ENCODE measurements around the gene C3orf85. TPM values are rescaled to one million over a fixed set of nuclear protein-coding genes. Genes with fewer than 3 reads are reported as not detected.

The C3orf85 gene
- polyA plus RNA-seq (not detected in 3 replicates), polyA minus RNA-seq (not detected in 3 replicates)
- polyA plus RNA-seq (2011; ENCODE audit: low read depth), result not detected
- not detected in 2 replicates for polyA plus RNA-seq (2011; cell fraction: cytosol; rRNA removed)
- not detected in 2 replicates for polyA plus RNA-seq (2011; cell fraction: nucleus; rRNA removed)
- not detected in 2 replicates for polyA plus RNA-seq (2012; ENCODE audit: low replicate concordance)
- polyA minus RNA-seq (2011; cell fraction: cytosol; rRNA and poly(A)+ RNA removed), result not detected
- not detected in 2 replicates for polyA minus RNA-seq (2011; cell fraction: nucleus; rRNA and poly(A)+ RNA removed)

GRCh38 chr3:109136523-109136922, at the start of gene C3orf85:
Gene C3orf85, plus strand, starts transcription at chr3:109136719. Its CDS starts 129 bp downstream, at chr3:109136848.
- Histone ChIP-seq H3K27ac (ENCODE audit: control insufficient read depth, insufficient read depth, low read length) (no peak within 1 kb of the TSS), H2AFZ (ENCODE audit: control insufficient read depth, low read length) (no peak within 1 kb of the TSS), H3K27me3 (ENCODE audit: control insufficient read depth, extremely low read depth, insufficient read depth, low read length) (no peaks in the 10 kb centered on the region), H3K4me1 (ENCODE audit: control insufficient read depth, extremely low read depth, insufficient read depth, low read length) (no peaks in the 10 kb centered on the region), H3K4me3 (ENCODE audit: control insufficient read depth in 2 of 3, extremely low read depth in 1 of 3, insufficient read depth in 2 of 3, low read depth in 1 of 3, low read length in 3 of 3) (no peak within 1 kb of the TSS), H3K36me3 (ENCODE audit: control insufficient read depth in 2 of 2, extremely low read depth in 1 of 2, insufficient read depth in 2 of 2, low read length in 2 of 2) (no peaks in the 10 kb centered on the region), H3K79me2 (ENCODE audit: control insufficient read depth, insufficient read depth, low read length) (no peaks in the 10 kb centered on the region), H3K9me1 (ENCODE audit: control insufficient read depth, extremely low read depth, insufficient read depth, low read length) (no peaks in the 10 kb centered on the region), H4K20me1 (ENCODE audit: control insufficient read depth, extremely low read depth, insufficient read depth, low read length) (no peaks in the 10 kb centered on the region), H3K9me3 (ENCODE audit: control insufficient read depth, low read depth, low read length) (no peaks in the 10 kb centered on the region), H3K9ac (ENCODE audit: control insufficient read depth, extremely low read depth, insufficient read depth, low read length) (no peak within 1 kb of the TSS), H3K4me2 (ENCODE audit: control insufficient read depth, extremely low read depth, insufficient read depth, low read depth, low read length) (no peak within 1 kb of the TSS)
- dilution Hi-C loops (cut with MboI; ENCODE audit: extremely low pct_ligation_motif_present, low sequenced_read_pairs), result no loop called here
- FAIRE-seq (no peak), DNase-seq (ENCODE audit: low read depth, low spot score) (no peak)
- TF ChIP-seq EZH2 (IDR thresholded peaks at IDR 0.05; ENCODE audit: low read length) (no peak), CTCF (optimal IDR thresholded peaks at IDR 0.05 in 1 of 3, IDR thresholded peaks at IDR 0.05 in 1 of 3, conservative IDR thresholded peaks at IDR 0.05 in 1 of 3; ENCODE audit: extremely low read depth in 1 of 3, insufficient read depth in 2 of 3, low read length in 3 of 3) (no peak)

GRCh38 chr3:109089265-109089664, 47.3 kb upstream of the C3orf85 start:
- no peaks in the 10 kb centered on the region for H3K9me3 ChIP-seq (ENCODE audit: control insufficient read depth, low read depth, low read length)
- no peak for DNase-seq (ENCODE audit: low read depth, low spot score)

More at GRCh38 chr3:109089265-109089664, 47.3 kb upstream of the C3orf85 start:
- Histone ChIP-seq H3K36me3 (ENCODE audit: control insufficient read depth in 2 of 2, extremely low read depth in 1 of 2, insufficient read depth in 2 of 2, low read length in 2 of 2) (no peaks in the 10 kb centered on the region), H3K4me1 (ENCODE audit: control insufficient read depth, extremely low read depth, insufficient read depth, low read length) (no peaks in the 10 kb centered on the region), H4K20me1 (ENCODE audit: control insufficient read depth, extremely low read depth, insufficient read depth, low read length) (no peaks in the 10 kb centered on the region), H3K27me3 (ENCODE audit: control insufficient read depth, extremely low read depth, insufficient read depth, low read length) (no peaks in the 10 kb centered on the region), H3K9ac (ENCODE audit: control insufficient read depth, extremely low read depth, insufficient read depth, low read length) (no peak overlapping the region), H2AFZ (ENCODE audit: control insufficient read depth, low read length) (no peak overlapping the region), H3K4me3 (ENCODE audit: control insufficient read depth in 2 of 3, extremely low read depth in 1 of 3, insufficient read depth in 2 of 3, low read depth in 1 of 3, low read length in 3 of 3) (no peak overlapping the region), H3K4me2 (ENCODE audit: control insufficient read depth, extremely low read depth, insufficient read depth, low read depth, low read length) (no peak overlapping the region), H3K9me1 (ENCODE audit: control insufficient read depth, extremely low read depth, insufficient read depth, low read length) (no peaks in the 10 kb centered on the region), H3K27ac (ENCODE audit: control insufficient read depth, insufficient read depth, low read length) (no peak overlapping the region), H3K79me2 (ENCODE audit: control insufficient read depth, insufficient read depth, low read length) (no peaks in the 10 kb centered on the region)
- FAIRE-seq, result no peak
- dilution Hi-C loops (cut with MboI; ENCODE audit: extremely low pct_ligation_motif_present, low sequenced_read_pairs), result no loop called here
- no peak for TF ChIP-seq CTCF (optimal IDR thresholded peaks at IDR 0.05 in 1 of 3, IDR thresholded peaks at IDR 0.05 in 1 of 3, conservative IDR thresholded peaks at IDR 0.05 in 1 of 3; ENCODE audit: extremely low read depth in 1 of 3, insufficient read depth in 2 of 3, low read length in 3 of 3)
- TF ChIP-seq EZH2 (IDR thresholded peaks at IDR 0.05; ENCODE audit: low read length), result no peak
